GM21717 (cell line): ENCODE measurements around the gene KDM4F.
"Not testable (repeated sequence)": the region's sequence is repeated elsewhere in the genome, so short reads cannot be mapped to it uniquely, and the experiment has no call there.

Experiments
- ATAC-seq: cut with Tn5 transposase; IDR thresholded peaks from one replicate; pipeline ENCODE4 v1.9.1; 2021; ENCODE audit warnings: mild to moderate bottlenecking, moderate library complexity; ENCODE audit not compliant: unreplicated experiment

The KDM4F gene

GRCh38 chr11:95049122-95049521, at the start of gene KDM4F:
Gene KDM4F, plus strand, starts transcription at chr11:95049422.
- not testable (repeated sequence) for ATAC-seq

- ATAC-seq: no peak
These were observed 45.5 kb upstream of the KDM4F start for GRCh38 chr11:95003716-95004115.

- ATAC-seq: no peak
These were observed 43.6 kb upstream of the KDM4F start for GRCh38 chr11:95005642-95006041.

- no peak for ATAC-seq
These were observed 37.8 kb upstream of the KDM4F start for GRCh38 chr11:95011376-95011775.

GRCh38 chr11:95014184-95014821, 34.9 kb upstream of the KDM4F start:
- ATAC-seq: no peak

GRCh38 chr11:95016139-95016538, 33.1 kb upstream of the KDM4F start:
- no peak for ATAC-seq

- not testable (repeated sequence) for ATAC-seq
These were observed 27.8 kb upstream of the KDM4F start for GRCh38 chr11:95021468-95021867.

GRCh38 chr11:95024958-95025357, 24.3 kb upstream of the KDM4F start, which contains the start of gene KDM4E:
Gene KDM4E, plus strand, starts transcription at chr11:95025258. Its CDS starts 300 bp downstream, at chr11:95025558.
- ATAC-seq: no peak

- not testable (repeated sequence) for ATAC-seq
These were observed 23.6 kb upstream of the KDM4F start for GRCh38 chr11:95025594-95025993.

- no peak for ATAC-seq
These were observed 20.9 kb upstream of the KDM4F start for GRCh38 chr11:95028357-95028756.

GRCh38 chr11:95033051-95033450, 16.2 kb upstream of the KDM4F start:
- no peak for ATAC-seq

- ATAC-seq: no peak
These were observed 13.9 kb upstream of the KDM4F start for GRCh38 chr11:95035316-95035715.

GRCh38 chr11:95037356-95038035, 11.7 kb upstream of the KDM4F start:
- ATAC-seq: not testable (repeated sequence)

GRCh38 chr11:95042239-95042638, 7.0 kb upstream of the KDM4F start:
- no peak for ATAC-seq

GRCh38 chr11:95042906-95043305, 6.3 kb upstream of the KDM4F start:
- no peak for ATAC-seq

GRCh38 chr11:95044010-95044409, 5.2 kb upstream of the KDM4F start:
- ATAC-seq: no peak

- no peak for ATAC-seq
These were observed 3.4 kb upstream of the KDM4F start for GRCh38 chr11:95045812-95046211.

GRCh38 chr11:95050595-95051202, 1.5 kb downstream of the KDM4F start:
- ATAC-seq: no peak

- no peak for ATAC-seq
These were observed 5.1 kb downstream of the KDM4F start for GRCh38 chr11:95054356-95054755.

GRCh38 chr11:95055283-95055897, 6.2 kb downstream of the KDM4F start:
- peak; percentile 95 for ATAC-seq

- ATAC-seq: no peak
These were observed 8.7 kb downstream of the KDM4F start for GRCh38 chr11:95057959-95058358.

GRCh38 chr11:95058621-95059020, 9.4 kb downstream of the KDM4F start:
- no peak for ATAC-seq
